ENCODE results near the gene MYO15B.
A peak's percentile ranks its signal among the peaks of the same experiment; 100 is the strongest.

The MYO15B gene

GRCh38 chr17:75641343-75641742 lies 53.7 kb downstream of the MYO15B start:
- no peak for DNase-seq

- no peak for DNase-seq
Measured at GRCh38 chr17:75642182-75642783, 54.7 kb downstream of the MYO15B start.

- no peak for DNase-seq
Measured at GRCh38 chr17:75642784-75643642, 55.4 kb downstream of the MYO15B start.

- no peak for DNase-seq
Measured at GRCh38 chr17:75643643-75644017, 56.0 kb downstream of the MYO15B start.

- DNase-seq, result no peak
Measured at GRCh38 chr17:75645501-75645888, 57.9 kb downstream of the MYO15B start.

GRCh38 chr17:75645889-75646637 lies 58.5 kb downstream of the MYO15B start:
- DNase-seq, result peak; percentile 80

GRCh38 chr17:75646638-75646992 lies 59.0 kb downstream of the MYO15B start:
- no peak for DNase-seq

- DNase-seq, result no peak
Measured at GRCh38 chr17:75647061-75647460, 59.5 kb downstream of the MYO15B start.

- no peak for DNase-seq
Measured at GRCh38 chr17:75647921-75648320, 60.3 kb downstream of the MYO15B start.

- DNase-seq, result no peak
Measured at GRCh38 chr17:75649687-75650086, 62.1 kb downstream of the MYO15B start.

- DNase-seq, result no peak
Measured at GRCh38 chr17:75650874-75651273, 63.3 kb downstream of the MYO15B start.

- DNase-seq, result no peak
Measured at GRCh38 chr17:75652341-75652740, 64.7 kb downstream of the MYO15B start.

GRCh38 chr17:75652934-75653549 lies 65.4 kb downstream of the MYO15B start:
- DNase-seq, result peak; percentile 41

GRCh38 chr17:75654176-75654575 lies 66.6 kb downstream of the MYO15B start:
- no peak for DNase-seq

GRCh38 chr17:75658237-75658636 lies 70.6 kb downstream of the MYO15B start:
- no peak for DNase-seq

- DNase-seq, result no peak
Measured at GRCh38 chr17:75661531-75661930, 73.9 kb downstream of the MYO15B start.

- no peak for DNase-seq
Measured at GRCh38 chr17:75662511-75662910, 74.9 kb downstream of the MYO15B start.

- no peak for DNase-seq
Measured at GRCh38 chr17:75664099-75664549, 76.5 kb downstream of the MYO15B start.

GRCh38 chr17:75665981-75666380 lies 78.4 kb downstream of the MYO15B start:
- no peak for DNase-seq

- peak; percentile 96 for DNase-seq
Measured at GRCh38 chr17:75666959-75667790, 79.6 kb downstream of the MYO15B start, which contains the start of the genes RECQL5 and SAP30BP. Gene RECQL5, minus strand, starts transcription at chr17:75667154. Its CDS starts 597 bp downstream, at chr17:75666557. Gene SAP30BP, plus strand, starts transcription at chr17:75667338. Its CDS starts 35 bp downstream, at chr17:75667373.

GRCh38 chr17:75667825-75668224 lies 80.2 kb downstream of the MYO15B start:
- no peak for DNase-seq

- DNase-seq, result no peak
Measured at GRCh38 chr17:75668489-75668888, 80.9 kb downstream of the MYO15B start.

Data from GDM1 (cell line).